HL-60 (cell line): ENCODE measurements around the gene UBR2.

Source experiments
- DNase-seq, 2 experiments: peaks; one replicate each; pipeline ENCODE4 v3.0.0-alpha.2; 2010 to 2020; ENCODE audit warnings: low read depth in 1 of 2, low spot score in 1 of 2
- H3K27ac ChIP-seq: fragments of 250-450 bp; sonication (Bioruptor Pico); replicated peaks from 2 replicates; pipeline ENCODE4 v1.5.1; 2020; ENCODE audit warnings: mild to moderate bottlenecking, moderate library complexity
- H3K27me3 ChIP-seq: fragments of 250-450 bp; sonication (Bioruptor Pico); 2 replicates; pipeline ENCODE4 v1.5.1; 2021; ENCODE audit warnings: mild to moderate bottlenecking, moderate library complexity; ENCODE audit not compliant: insufficient read depth, poor library complexity, severe bottlenecking
- H3K4me3 ChIP-seq: replicated peaks from 2 replicates; pipeline ENCODE4 v1.5.1; 2011; ENCODE audit warnings: mild to moderate bottlenecking, control low read depth, low read length; ENCODE audit not compliant: insufficient read depth
- GABPA ChIP-seq: IDR thresholded peaks from 2 replicates; pipeline ENCODE4 v1.6.1; 2012; ENCODE audit warnings: low read depth
- POLR2AphosphoS5 ChIP-seq: IDR thresholded peaks from 2 replicates; pipeline ENCODE4 v1.6.1; 2012; ENCODE audit warnings: low read depth
- SPI1 ChIP-seq: IDR thresholded peaks from 2 replicates; pipeline ENCODE4 v1.6.1; 2012; ENCODE audit warnings: low read depth, mild to moderate bottlenecking, borderline replicate concordance
- TF ChIP-seq, protein P1 (sequence below): IDR thresholded peaks from 2 replicates; pipeline ENCODE4 v1.6.1; 2012; ENCODE audit warnings: low read depth; ENCODE audit not compliant: insufficient replicate concordance
- TF ChIP-seq, protein P2 (sequence below): IDR thresholded peaks from one replicate; pipeline ENCODE4 v1.5.1; 2011; ENCODE audit warnings: low read length, control low read depth, inconsistent platforms; ENCODE audit not compliant: insufficient read depth

Gene UBR2

DNA sequence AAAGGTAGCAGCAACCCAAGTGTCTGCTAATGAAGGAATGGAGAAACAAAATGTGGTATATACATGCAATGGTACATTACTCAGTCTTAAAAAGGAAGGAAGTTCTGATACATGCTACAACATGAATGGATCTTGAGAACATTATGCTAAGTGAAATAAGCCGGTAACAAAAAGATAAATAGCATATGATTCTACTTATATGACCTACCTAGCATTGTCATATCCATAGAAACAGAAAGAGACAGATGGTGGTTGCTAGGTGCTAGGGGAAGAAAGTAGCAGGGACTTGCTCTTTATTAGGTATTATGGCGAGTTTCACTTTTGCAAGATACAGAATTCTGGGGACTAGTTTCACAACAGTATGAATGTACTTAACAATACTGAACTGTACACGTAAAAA is 46.6 kb downstream of the UBR2 start:
- no peak for TF ChIP-seq GABPA
- TF ChIP-seq, protein P1, sequence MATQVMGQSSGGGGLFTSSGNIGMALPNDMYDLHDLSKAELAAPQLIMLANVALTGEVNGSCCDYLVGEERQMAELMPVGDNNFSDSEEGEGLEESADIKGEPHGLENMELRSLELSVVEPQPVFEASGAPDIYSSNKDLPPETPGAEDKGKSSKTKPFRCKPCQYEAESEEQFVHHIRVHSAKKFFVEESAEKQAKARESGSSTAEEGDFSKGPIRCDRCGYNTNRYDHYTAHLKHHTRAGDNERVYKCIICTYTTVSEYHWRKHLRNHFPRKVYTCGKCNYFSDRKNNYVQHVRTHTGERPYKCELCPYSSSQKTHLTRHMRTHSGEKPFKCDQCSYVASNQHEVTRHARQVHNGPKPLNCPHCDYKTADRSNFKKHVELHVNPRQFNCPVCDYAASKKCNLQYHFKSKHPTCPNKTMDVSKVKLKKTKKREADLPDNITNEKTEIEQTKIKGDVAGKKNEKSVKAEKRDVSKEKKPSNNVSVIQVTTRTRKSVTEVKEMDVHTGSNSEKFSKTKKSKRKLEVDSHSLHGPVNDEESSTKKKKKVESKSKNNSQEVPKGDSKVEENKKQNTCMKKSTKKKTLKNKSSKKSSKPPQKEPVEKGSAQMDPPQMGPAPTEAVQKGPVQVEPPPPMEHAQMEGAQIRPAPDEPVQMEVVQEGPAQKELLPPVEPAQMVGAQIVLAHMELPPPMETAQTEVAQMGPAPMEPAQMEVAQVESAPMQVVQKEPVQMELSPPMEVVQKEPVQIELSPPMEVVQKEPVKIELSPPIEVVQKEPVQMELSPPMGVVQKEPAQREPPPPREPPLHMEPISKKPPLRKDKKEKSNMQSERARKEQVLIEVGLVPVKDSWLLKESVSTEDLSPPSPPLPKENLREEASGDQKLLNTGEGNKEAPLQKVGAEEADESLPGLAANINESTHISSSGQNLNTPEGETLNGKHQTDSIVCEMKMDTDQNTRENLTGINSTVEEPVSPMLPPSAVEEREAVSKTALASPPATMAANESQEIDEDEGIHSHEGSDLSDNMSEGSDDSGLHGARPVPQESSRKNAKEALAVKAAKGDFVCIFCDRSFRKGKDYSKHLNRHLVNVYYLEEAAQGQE = no peak
- TF ChIP-seq, protein P2, sequence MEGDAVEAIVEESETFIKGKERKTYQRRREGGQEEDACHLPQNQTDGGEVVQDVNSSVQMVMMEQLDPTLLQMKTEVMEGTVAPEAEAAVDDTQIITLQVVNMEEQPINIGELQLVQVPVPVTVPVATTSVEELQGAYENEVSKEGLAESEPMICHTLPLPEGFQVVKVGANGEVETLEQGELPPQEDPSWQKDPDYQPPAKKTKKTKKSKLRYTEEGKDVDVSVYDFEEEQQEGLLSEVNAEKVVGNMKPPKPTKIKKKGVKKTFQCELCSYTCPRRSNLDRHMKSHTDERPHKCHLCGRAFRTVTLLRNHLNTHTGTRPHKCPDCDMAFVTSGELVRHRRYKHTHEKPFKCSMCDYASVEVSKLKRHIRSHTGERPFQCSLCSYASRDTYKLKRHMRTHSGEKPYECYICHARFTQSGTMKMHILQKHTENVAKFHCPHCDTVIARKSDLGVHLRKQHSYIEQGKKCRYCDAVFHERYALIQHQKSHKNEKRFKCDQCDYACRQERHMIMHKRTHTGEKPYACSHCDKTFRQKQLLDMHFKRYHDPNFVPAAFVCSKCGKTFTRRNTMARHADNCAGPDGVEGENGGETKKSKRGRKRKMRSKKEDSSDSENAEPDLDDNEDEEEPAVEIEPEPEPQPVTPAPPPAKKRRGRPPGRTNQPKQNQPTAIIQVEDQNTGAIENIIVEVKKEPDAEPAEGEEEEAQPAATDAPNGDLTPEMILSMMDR = no peak
- no peak for TF ChIP-seq POLR2AphosphoS5
- TF ChIP-seq SPI1 = no peak
- no peak overlapping the region for H3K4me3 ChIP-seq
- DNase-seq = no peak
- H3K27me3 ChIP-seq = no peaks in the 10 kb centered on the region
- H3K27ac ChIP-seq = no peak overlapping the region

DNA sequence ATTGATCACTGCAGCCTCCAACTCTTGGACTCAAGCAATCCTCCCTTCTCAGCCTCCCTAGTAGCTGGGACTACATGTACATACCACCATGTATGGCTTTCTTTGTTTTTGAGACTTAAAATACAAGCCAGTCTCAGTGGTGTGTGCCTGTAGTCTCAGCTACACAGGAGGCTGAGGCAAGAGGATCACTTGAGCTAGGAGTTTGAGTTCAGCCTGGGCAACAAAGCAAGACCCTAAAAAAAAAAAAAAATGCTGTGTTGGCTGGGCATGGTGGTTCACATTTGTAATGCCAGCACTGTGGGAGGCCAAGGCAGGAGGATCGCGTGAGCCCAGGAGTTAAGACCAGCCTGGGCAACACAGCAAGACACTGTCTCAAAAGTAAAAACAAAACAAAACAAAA is 51.7 kb downstream of the UBR2 start:
- TF ChIP-seq, protein P1 = no peak
- TF ChIP-seq POLR2AphosphoS5 (no peak), SPI1 (no peak), GABPA (no peak)
- TF ChIP-seq, protein P2 = no peak
- H3K27ac ChIP-seq = no peak overlapping the region
- DNase-seq = no peak
- no peak overlapping the region for H3K4me3 ChIP-seq
- H3K27me3 ChIP-seq = no peaks in the 10 kb centered on the region

DNA sequence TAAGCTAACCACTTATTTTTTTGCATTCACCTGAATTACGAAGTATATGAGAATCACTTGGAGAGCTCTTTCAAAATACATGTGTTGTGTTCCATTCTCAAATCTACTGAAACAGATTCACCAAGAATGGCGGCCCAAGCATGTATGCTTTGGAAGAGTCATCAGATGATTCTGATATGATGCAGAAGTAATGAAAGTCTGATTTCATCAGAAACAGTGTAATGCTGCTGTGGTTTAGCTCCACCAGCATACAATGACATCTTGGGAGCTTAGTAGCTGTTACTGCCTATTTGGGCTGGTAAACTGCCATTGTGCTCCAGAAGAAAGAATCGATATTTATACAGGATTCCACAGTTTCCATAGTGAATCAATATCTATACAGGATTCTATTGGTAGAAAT is 52.9 kb downstream of the UBR2 start:
- H3K27ac ChIP-seq = no peak overlapping the region

More for the DNA sequence above, 52.9 kb downstream of the UBR2 start:
- H3K4me3 ChIP-seq = no peak overlapping the region
- H3K27me3 ChIP-seq = no peaks in the 10 kb centered on the region
- TF ChIP-seq, protein P2 = no peak
- TF ChIP-seq, protein P1 = no peak
- TF ChIP-seq POLR2AphosphoS5 (no peak), SPI1 (no peak), GABPA (no peak)
- no peak for DNase-seq
